ENCODE measurements around the gene LARGE2. TPM values are rescaled to one million over a fixed set of nuclear protein-coding genes. Genes with fewer than 3 reads are reported as not detected.

LARGE2 gene
- total and polyA plus RNA-seq, 2 of the 13 experiments (the other 11 are each of a cell fraction or from before 2014, with no cell fraction given): 8.5 to 21.6 TPM

DNA sequence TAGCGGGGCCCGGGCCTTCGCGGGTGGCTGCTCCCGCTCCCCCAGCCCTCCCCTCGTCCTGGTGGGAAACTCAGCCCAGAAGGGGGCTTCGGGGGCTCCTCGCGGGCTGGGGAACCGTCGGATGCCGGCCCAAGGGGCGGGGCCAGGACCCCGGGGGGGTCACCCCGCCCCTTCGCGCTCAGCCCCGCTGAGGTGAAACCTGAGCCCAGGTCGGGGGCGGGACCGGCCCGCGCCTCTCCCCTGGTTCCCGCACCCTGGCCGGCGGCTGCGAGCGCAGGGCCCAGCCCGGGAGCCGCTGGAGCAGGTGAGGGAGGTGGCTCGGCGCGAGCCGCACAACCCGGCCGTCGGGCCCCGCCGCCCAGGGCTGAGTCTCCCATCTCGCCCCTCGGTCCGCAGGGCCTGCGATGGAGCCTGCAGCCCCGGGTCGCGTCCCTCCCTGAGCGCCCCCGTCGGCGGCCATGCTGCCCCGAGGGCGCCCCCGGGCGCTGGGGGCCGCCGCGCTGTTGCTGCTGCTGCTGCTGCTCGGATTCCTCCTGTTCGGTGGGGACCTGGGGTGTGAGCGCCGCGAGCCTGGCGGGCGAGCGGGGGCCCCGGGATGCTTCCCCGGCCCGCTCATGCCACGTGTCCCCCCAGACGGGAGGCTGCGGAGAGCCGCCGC, at the start of gene LARGE2 (continued):
- TF ChIP-seq SIX1 (CRISPR knock-in tag; IDR thresholded peaks at IDR 0.05; ENCODE audit: borderline replicate concordance) (peak; percentile 71; the same call in 1 of the 2 replicates), MAX (IDR thresholded peaks at IDR 0.05) (peak; percentile 19; the same call in 1 of the 2 replicates), ZNF251 (CRISPR knock-in tag; IDR thresholded peaks at IDR 0.05) (0 out of 2 replicates have a peak, but pooled peaks have one; percentile 6), NCOA1 (CRISPR knock-in tag; IDR thresholded peaks at IDR 0.05) (no peak), POGK (CRISPR knock-in tag; conservative IDR thresholded peaks at IDR 0.05) (peak; percentile 18; the same call in 1 of the 2 replicates), FOXK2 (IDR thresholded peaks at IDR 0.05) (no peak), PHF8 (CRISPR knock-in tag; IDR thresholded peaks at IDR 0.05) (peak; percentile 55), ZNF761 (CRISPR knock-in tag; conservative IDR thresholded peaks at IDR 0.05) (0 out of 2 replicates have a peak, but pooled peaks have one; percentile 2), SP1 (IDR thresholded peaks at IDR 0.05) (no peak), SP1 (CRISPR knock-in tag; IDR thresholded peaks at IDR 0.05) (peak; percentile 28; the same call in 1 of the 2 replicates), FOXM1 (CRISPR knock-in tag; IDR thresholded peaks at IDR 0.05) (no peak), FOXC1 (CRISPR knock-in tag; IDR thresholded peaks at IDR 0.05; ENCODE audit: borderline replicate concordance) (0 out of 2 replicates have a peak, but pooled peaks have one; percentile 1), SOX6 (IDR thresholded peaks at IDR 0.05) (no peak), SOX6 (CRISPR knock-in tag; IDR thresholded peaks at IDR 0.05) (0 out of 2 replicates have a peak, but pooled peaks have one; percentile 3), ZNF570 (CRISPR knock-in tag; IDR thresholded peaks at IDR 0.05; ENCODE audit: borderline replicate concordance) (no peak), HOXA3 (CRISPR knock-in tag; IDR thresholded peaks at IDR 0.05) (0 out of 2 replicates have a peak, but pooled peaks have one; percentile 11), ZNF747 (CRISPR knock-in tag; IDR thresholded peaks at IDR 0.05; ENCODE audit: borderline replicate concordance) (0 out of 2 replicates have a peak, but pooled peaks have one; percentile 15)
- TF ChIP-seq, protein P1, sequence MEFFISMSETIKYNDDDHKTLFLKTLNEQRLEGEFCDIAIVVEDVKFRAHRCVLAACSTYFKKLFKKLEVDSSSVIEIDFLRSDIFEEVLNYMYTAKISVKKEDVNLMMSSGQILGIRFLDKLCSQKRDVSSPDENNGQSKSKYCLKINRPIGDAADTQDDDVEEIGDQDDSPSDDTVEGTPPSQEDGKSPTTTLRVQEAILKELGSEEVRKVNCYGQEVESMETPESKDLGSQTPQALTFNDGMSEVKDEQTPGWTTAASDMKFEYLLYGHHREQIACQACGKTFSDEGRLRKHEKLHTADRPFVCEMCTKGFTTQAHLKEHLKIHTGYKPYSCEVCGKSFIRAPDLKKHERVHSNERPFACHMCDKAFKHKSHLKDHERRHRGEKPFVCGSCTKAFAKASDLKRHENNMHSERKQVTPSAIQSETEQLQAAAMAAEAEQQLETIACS (CRISPR knock-in tag; IDR thresholded peaks at IDR 0.05): 0 out of 2 replicates have a peak, but pooled peaks have one; percentile 41
- TF ChIP-seq, protein P2, sequence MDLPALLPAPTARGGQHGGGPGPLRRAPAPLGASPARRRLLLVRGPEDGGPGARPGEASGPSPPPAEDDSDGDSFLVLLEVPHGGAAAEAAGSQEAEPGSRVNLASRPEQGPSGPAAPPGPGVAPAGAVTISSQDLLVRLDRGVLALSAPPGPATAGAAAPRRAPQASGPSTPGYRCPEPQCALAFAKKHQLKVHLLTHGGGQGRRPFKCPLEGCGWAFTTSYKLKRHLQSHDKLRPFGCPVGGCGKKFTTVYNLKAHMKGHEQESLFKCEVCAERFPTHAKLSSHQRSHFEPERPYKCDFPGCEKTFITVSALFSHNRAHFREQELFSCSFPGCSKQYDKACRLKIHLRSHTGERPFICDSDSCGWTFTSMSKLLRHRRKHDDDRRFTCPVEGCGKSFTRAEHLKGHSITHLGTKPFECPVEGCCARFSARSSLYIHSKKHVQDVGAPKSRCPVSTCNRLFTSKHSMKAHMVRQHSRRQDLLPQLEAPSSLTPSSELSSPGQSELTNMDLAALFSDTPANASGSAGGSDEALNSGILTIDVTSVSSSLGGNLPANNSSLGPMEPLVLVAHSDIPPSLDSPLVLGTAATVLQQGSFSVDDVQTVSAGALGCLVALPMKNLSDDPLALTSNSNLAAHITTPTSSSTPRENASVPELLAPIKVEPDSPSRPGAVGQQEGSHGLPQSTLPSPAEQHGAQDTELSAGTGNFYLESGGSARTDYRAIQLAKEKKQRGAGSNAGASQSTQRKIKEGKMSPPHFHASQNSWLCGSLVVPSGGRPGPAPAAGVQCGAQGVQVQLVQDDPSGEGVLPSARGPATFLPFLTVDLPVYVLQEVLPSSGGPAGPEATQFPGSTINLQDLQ (CRISPR knock-in tag; IDR thresholded peaks at IDR 0.05): peak; percentile 14; the same call in 1 of the 2 replicates
- TF ChIP-seq, protein P3, sequence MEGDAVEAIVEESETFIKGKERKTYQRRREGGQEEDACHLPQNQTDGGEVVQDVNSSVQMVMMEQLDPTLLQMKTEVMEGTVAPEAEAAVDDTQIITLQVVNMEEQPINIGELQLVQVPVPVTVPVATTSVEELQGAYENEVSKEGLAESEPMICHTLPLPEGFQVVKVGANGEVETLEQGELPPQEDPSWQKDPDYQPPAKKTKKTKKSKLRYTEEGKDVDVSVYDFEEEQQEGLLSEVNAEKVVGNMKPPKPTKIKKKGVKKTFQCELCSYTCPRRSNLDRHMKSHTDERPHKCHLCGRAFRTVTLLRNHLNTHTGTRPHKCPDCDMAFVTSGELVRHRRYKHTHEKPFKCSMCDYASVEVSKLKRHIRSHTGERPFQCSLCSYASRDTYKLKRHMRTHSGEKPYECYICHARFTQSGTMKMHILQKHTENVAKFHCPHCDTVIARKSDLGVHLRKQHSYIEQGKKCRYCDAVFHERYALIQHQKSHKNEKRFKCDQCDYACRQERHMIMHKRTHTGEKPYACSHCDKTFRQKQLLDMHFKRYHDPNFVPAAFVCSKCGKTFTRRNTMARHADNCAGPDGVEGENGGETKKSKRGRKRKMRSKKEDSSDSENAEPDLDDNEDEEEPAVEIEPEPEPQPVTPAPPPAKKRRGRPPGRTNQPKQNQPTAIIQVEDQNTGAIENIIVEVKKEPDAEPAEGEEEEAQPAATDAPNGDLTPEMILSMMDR (CRISPR knock-in tag; IDR thresholded peaks at IDR 0.05): peak; percentile 8; the same call in 1 of the 2 replicates
- TF ChIP-seq, protein P4, sequence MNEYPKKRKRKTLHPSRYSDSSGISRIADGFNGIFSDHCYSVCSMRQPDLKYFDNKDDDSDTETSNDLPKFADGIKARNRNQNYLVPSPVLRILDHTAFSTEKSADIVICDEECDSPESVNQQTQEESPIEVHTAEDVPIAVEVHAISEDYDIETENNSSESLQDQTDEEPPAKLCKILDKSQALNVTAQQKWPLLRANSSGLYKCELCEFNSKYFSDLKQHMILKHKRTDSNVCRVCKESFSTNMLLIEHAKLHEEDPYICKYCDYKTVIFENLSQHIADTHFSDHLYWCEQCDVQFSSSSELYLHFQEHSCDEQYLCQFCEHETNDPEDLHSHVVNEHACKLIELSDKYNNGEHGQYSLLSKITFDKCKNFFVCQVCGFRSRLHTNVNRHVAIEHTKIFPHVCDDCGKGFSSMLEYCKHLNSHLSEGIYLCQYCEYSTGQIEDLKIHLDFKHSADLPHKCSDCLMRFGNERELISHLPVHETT (CRISPR knock-in tag; conservative IDR thresholded peaks at IDR 0.05): 0 out of 2 replicates have a peak, but pooled peaks have one; percentile 21

Measured in HepG2 (cell line).